Lung (tissue), 16 donors: Measurements from ENCODE around the gene CASZ1. TPM values are rescaled to one million over a fixed set of nuclear protein-coding genes. Genes with fewer than 3 reads are reported as not detected.

Experiments
- ATAC-seq: fragments of 200-7000 bp; cut with Tn5 transposase; one replicate; pipeline ENCODE4 v1.9.1; 2020; ENCODE audit warnings: moderate number of reproducible peaks; ENCODE audit not compliant: insufficient read depth, low FRiP score
- DNase-seq, 3 donors: peaks; one replicate each; pipeline ENCODE4 v3.0.0-alpha.2; 2013 to 2017
- H3K27ac ChIP-seq, 2 donors: one replicate each; pipeline ENCODE4 v1.5.1; 2013; ENCODE audit warnings: mild to moderate bottlenecking in 2 of 2, moderate library complexity in 2 of 2, control low read depth in 1 of 2, inconsistent platforms in 1 of 2, low read depth in 1 of 2, low read length in 1 of 2
- H3K27me3 ChIP-seq, 3 donors: one replicate each; pipeline ENCODE4 v1.5.1; 2013; ENCODE audit warnings: low read length in 2 of 3; ENCODE audit not compliant: control insufficient read depth in 3 of 3, insufficient read depth in 3 of 3
- H3K36me3 ChIP-seq, 4 donors: one replicate each; pipeline ENCODE4 v1.5.1; 2013; ENCODE audit warnings: low read length in 4 of 4, mild to moderate bottlenecking in 1 of 4, moderate library complexity in 1 of 4; ENCODE audit not compliant: control insufficient read depth in 4 of 4, insufficient read depth in 4 of 4
- H3K4me1 ChIP-seq, 5 donors: one replicate each; pipeline ENCODE4 v1.5.1; 2013; ENCODE audit warnings: low read length in 5 of 5, mild to moderate bottlenecking in 2 of 5, moderate library complexity in 1 of 5; ENCODE audit not compliant: control insufficient read depth in 5 of 5, insufficient read depth in 5 of 5
- H3K4me3 ChIP-seq: one replicate; pipeline ENCODE4 v1.5.1; 2013; ENCODE audit warnings: mild to moderate bottlenecking, control low read depth, moderate library complexity
- H3K9ac ChIP-seq, 2 donors: one replicate each; pipeline ENCODE4 v1.5.1; 2013; ENCODE audit warnings: low read length in 2 of 2, control low read depth in 1 of 2; ENCODE audit not compliant: insufficient read depth in 1 of 2
- H3K9me3 ChIP-seq, 4 donors: one replicate each; pipeline ENCODE4 v1.5.1; 2013; ENCODE audit warnings: low read length in 3 of 4, mild to moderate bottlenecking in 1 of 4, moderate library complexity in 1 of 4; ENCODE audit not compliant: control insufficient read depth in 4 of 4, insufficient read depth in 3 of 4
- WGBS, 2 donors: extraction: QIAGEN DNeasy Blood & Tissue Kit; methylation state at CpG; one replicate each; pipeline ENCODE4 v1.1.7; 2013; 5-methylcytosine and 5-hydroxymethylcytosine counted together
- long read RNA-seq, 5 donors: transcript quantifications; one replicate each; lab custom pipeline, GENCODE V29; 2026
- polyA plus RNA-seq, 2 donors: library from polyadenylated mRNA; stranded (reverse); fragments of 200-250 nt; gene quantifications; one replicate each; pipeline ENCODE4 v1.2.1, GENCODE V29; 2013
- total RNA-seq, 2 donors: library from RNA; depleted of rRNA in 1 of 2; stranded (reverse); fragments of >200 nt in 1 of 2; gene quantifications; one replicate each; pipeline ENCODE4 v1.2.1, GENCODE V29; 2014 to 2021
- TF ChIP-seq, protein P1 (sequence below): IDR thresholded peaks from 2 replicates; pipeline ENCODE4 v1.5.1; 2012; ENCODE audit warnings: mild to moderate bottlenecking; ENCODE audit errors: control extremely low read depth, extremely low read depth
- donor health status: control.
- donor health status: control.
- donor health status: Bipolar disorder and iron deficiency.
- donor health status: healthy.
- donor health status: DM: yes; HTN: yes; CAD: no.

CASZ1 gene, protein sequence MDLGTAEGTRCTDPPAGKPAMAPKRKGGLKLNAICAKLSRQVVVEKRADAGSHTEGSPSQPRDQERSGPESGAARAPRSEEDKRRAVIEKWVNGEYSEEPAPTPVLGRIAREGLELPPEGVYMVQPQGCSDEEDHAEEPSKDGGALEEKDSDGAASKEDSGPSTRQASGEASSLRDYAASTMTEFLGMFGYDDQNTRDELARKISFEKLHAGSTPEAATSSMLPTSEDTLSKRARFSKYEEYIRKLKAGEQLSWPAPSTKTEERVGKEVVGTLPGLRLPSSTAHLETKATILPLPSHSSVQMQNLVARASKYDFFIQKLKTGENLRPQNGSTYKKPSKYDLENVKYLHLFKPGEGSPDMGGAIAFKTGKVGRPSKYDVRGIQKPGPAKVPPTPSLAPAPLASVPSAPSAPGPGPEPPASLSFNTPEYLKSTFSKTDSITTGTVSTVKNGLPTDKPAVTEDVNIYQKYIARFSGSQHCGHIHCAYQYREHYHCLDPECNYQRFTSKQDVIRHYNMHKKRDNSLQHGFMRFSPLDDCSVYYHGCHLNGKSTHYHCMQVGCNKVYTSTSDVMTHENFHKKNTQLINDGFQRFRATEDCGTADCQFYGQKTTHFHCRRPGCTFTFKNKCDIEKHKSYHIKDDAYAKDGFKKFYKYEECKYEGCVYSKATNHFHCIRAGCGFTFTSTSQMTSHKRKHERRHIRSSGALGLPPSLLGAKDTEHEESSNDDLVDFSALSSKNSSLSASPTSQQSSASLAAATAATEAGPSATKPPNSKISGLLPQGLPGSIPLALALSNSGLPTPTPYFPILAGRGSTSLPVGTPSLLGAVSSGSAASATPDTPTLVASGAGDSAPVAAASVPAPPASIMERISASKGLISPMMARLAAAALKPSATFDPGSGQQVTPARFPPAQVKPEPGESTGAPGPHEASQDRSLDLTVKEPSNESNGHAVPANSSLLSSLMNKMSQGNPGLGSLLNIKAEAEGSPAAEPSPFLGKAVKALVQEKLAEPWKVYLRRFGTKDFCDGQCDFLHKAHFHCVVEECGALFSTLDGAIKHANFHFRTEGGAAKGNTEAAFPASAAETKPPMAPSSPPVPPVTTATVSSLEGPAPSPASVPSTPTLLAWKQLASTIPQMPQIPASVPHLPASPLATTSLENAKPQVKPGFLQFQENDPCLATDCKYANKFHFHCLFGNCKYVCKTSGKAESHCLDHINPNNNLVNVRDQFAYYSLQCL (N-terminal part only)
- total RNA-seq (10 to 100 TPM; 61.9 to 69.9 TPM), polyA plus RNA-seq (10 to 100 TPM; 10.3 to 19.2 TPM)
- long read RNA-seq, donor 1 = 0 reads
- long read RNA-seq, donor 2, partial matches to known transcripts = 0 of 1 reads
- long read RNA-seq, donor 2, other reads (novel, unspliced or antisense) = 0 of 1 reads
- long read RNA-seq, donor 3, partial matches to known transcripts = 0 of 1 reads
- long read RNA-seq, donor 3, other reads (novel, unspliced or antisense) = 0 of 1 reads
- long read RNA-seq, donor 4, partial matches to known transcripts = 0 of 1 reads
- long read RNA-seq, donor 4, other reads (novel, unspliced or antisense) = 0 of 1 reads
- long read RNA-seq, donor 5 = 0 reads

DNA sequence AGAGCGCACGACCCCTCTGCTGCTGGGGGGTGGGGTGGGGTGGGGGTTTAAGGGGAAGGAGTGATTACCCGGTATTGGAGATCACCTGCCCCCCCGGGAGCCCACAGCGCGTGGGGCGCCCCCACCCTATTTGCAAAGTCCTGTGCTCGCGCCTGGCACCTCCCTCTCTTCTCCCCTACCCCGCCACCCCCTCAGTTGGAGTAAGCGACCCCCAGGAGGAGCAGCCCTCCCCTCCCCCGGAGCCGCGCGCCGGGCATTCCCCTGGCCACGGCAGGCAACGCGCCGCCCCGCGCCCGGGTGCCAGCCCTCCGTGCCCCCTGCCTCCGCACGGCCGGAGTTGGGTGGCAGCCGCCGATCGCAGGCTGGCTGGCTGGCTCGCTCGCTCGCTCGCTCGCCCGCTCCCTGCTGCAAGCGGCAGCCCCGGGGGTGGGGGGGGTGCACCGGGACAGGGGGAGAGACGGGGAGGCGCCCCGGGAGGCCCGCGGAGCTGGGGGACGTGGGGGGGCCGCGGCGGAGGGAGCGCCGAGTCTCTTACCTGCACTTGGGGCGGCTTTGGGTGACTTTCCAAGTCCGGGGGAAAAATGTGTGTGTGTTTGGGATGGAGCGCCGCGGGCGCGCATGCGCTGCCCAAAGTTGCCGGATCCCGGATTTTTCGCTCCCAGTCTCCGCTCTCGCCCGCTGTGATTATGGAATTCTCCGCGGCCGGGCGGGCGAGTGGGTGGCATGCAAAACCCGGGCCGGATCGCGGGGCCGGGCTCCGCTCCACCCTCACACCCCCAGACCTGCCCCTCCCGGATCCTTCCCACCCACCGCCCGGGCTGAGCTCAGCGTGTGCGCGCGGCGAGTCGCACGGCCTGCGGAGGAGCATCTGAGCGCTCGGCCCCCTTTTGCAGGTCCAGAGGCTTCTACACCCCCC is at the start of gene CASZ1:
CASZ1 (minus strand) TSS at position 618 of the 916 bp plus-strand sequence. CDS start 102,757 bp downstream, outside the sequence.
- H3K27ac ChIP-seq = peak within 1 kb of the TSS; percentile 83 to 90
- no peak within 1 kb of the TSS for H3K9ac ChIP-seq
- H3K4me1 ChIP-seq = peaks cover 0 to 21% (median 3%) of the 10 kb centered on the region in 5 donors
- TF ChIP-seq, protein P1, sequence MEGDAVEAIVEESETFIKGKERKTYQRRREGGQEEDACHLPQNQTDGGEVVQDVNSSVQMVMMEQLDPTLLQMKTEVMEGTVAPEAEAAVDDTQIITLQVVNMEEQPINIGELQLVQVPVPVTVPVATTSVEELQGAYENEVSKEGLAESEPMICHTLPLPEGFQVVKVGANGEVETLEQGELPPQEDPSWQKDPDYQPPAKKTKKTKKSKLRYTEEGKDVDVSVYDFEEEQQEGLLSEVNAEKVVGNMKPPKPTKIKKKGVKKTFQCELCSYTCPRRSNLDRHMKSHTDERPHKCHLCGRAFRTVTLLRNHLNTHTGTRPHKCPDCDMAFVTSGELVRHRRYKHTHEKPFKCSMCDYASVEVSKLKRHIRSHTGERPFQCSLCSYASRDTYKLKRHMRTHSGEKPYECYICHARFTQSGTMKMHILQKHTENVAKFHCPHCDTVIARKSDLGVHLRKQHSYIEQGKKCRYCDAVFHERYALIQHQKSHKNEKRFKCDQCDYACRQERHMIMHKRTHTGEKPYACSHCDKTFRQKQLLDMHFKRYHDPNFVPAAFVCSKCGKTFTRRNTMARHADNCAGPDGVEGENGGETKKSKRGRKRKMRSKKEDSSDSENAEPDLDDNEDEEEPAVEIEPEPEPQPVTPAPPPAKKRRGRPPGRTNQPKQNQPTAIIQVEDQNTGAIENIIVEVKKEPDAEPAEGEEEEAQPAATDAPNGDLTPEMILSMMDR = peak; percentile 13
- WGBS, 2 donors = 1 to 2% methylated on average over 63 to 88 of the region's 88 CpGs
- H3K9me3 ChIP-seq = no peaks in the 10 kb centered on the region
- peak; percentile 91 to 95 (median 91) for DNase-seq
- H3K27me3 ChIP-seq = peaks cover 7 to 29% (median 25%) of the 10 kb centered on the region in 3 donors
- no peaks in the 10 kb centered on the region for H3K36me3 ChIP-seq
- peak; percentile 67 for ATAC-seq
- H3K4me3 ChIP-seq = peak within 1 kb of the TSS; percentile 71

DNA sequence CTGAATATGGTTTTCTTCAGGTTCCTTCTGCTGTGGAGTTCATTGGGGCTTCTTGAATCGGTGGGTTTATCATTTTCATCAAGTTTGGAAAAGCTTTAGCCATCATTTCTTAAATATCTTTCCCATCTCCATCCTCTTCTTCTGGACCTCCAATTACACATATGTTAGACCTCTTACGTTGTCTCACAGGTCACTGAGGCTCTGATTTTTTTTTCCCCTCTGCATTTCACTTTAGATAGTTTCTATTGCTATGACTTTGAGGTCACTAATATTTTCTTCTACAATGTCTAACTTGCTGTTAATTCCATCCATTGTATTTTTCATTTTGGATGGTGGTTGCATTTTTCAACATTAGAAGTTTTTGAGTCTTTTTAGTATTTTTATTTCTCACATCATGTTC is 47.3 kb upstream of the CASZ1 start:
- no peak for ATAC-seq
- H3K9ac ChIP-seq = no peak overlapping the region
- no peak overlapping the region for H3K27ac ChIP-seq
- no peaks in the 10 kb centered on the region for H3K4me1 ChIP-seq
- TF ChIP-seq, protein P1 = no peak
- H3K27me3 ChIP-seq = no peaks in the 10 kb centered on the region
- H3K4me3 ChIP-seq = no peak overlapping the region
- 88 to 90% methylated on average over 2 of the region's 2 CpGs for WGBS, 2 donors
- DNase-seq = no peak
- no peaks in the 10 kb centered on the region for H3K36me3 ChIP-seq
- peaks cover 0 to 12% (median under 1%) of the 10 kb centered on the region in 4 donors for H3K9me3 ChIP-seq
